ENCODE measurements around the gene DMXL2.
"Not testable (repeated sequence)": the region's sequence is repeated elsewhere in the genome, so short reads cannot be mapped to it uniquely, and the experiment has no call there.

The DMXL2 gene

DNA sequence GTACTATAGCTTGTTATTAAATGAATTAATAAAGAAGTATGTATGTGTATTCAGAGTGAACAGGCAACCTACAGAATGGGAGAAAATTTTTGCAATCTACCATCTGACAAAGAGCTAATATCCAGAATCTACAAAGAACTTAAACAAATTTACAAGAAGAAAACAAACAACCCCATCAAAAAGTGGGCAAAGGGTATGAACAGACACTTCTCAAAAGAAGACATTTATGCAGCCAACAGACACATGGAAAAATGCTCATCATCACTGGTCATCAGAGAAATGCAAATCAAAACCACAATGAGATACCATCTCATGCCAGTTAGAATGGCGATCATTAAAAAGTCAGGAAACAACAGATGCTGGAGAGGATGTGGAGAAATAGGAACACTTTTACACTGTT, 25.5 kb upstream of the DMXL2 start:
- H3K27me3 ChIP-seq (ENCODE audit: control insufficient read depth in 1 of 2, insufficient read depth in 2 of 2, low read length in 2 of 2); H3K27ac ChIP-seq (ENCODE audit: low read depth, low read length); H3K36me3 ChIP-seq (ENCODE audit: insufficient read depth, low read length); H3K4me1 ChIP-seq (ENCODE audit: insufficient read depth, low read length); H3K4me3 ChIP-seq (ENCODE audit: low read depth in 1 of 2, low read length in 2 of 2); H3K9me3 ChIP-seq (ENCODE audit: low read length); H3K9ac ChIP-seq (ENCODE audit: low read length): not testable (repeated sequence)

DNA sequence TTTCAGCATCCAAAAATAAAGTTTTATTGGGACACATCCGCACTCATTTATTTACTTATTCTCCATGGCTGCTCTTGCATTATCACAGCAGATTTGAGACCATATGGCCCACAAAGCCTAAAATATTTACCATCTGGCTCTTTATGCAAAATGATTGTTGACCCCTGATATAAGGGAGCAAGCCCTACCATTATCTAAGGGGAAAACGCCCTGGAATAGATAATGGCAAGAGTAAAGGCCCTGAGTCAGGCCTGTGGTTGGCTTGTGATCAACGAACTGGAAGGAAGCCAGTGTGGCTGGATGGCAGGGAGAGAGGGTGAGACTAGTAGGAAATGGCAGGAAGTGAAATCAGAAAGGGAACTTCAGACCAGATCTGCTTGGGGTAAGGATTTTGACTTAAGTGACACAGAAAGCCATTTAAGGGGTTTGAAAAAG, 24.6 kb upstream of the DMXL2 start:
- Histone ChIP-seq H3K9ac (ENCODE audit: low read length) (no peak overlapping the region), H3K27ac (ENCODE audit: low read depth, low read length) (no peak overlapping the region), H3K9me3 (ENCODE audit: low read length) (no peaks in the 10 kb centered on the region), H3K36me3 (ENCODE audit: insufficient read depth, low read length) (no peaks in the 10 kb centered on the region), H3K4me3 (ENCODE audit: low read depth in 1 of 2, low read length in 2 of 2) (no peak overlapping the region), H3K4me1 (ENCODE audit: insufficient read depth, low read length) (no peaks in the 10 kb centered on the region), H3K27me3 (ENCODE audit: control insufficient read depth in 1 of 2, insufficient read depth in 2 of 2, low read length in 2 of 2) (no peaks in the 10 kb centered on the region)

DNA sequence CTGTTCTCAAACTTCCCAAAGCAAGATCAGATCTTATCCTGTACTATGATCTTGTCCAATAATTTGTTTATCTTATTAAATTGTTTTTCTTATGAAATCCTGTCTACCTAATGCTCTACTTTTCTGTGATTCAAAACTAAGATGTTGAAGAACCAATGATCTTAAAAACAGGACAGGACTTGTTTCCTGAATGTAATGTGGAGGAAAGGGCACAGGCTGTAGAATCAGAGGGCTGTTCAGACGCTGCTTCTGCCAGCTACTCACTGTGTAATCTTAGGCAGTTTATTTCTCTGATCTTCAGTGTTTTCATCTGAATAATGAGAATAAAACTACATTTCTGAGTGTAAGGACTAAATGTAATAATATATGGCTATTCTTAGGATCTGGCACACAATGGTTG, 20.1 kb upstream of the DMXL2 start:
- Histone ChIP-seq H3K4me1 (ENCODE audit: insufficient read depth, low read length) (no peaks in the 10 kb centered on the region), H3K9ac (ENCODE audit: low read length) (no peak overlapping the region), H3K9me3 (ENCODE audit: low read length) (no peaks in the 10 kb centered on the region), H3K27me3 (ENCODE audit: control insufficient read depth in 1 of 2, insufficient read depth in 2 of 2, low read length in 2 of 2) (no peaks in the 10 kb centered on the region), H3K4me3 (ENCODE audit: low read depth in 1 of 2, low read length in 2 of 2) (no peak overlapping the region), H3K27ac (ENCODE audit: low read depth, low read length) (no peak overlapping the region), H3K36me3 (ENCODE audit: insufficient read depth, low read length) (no peaks in the 10 kb centered on the region)

DNA sequence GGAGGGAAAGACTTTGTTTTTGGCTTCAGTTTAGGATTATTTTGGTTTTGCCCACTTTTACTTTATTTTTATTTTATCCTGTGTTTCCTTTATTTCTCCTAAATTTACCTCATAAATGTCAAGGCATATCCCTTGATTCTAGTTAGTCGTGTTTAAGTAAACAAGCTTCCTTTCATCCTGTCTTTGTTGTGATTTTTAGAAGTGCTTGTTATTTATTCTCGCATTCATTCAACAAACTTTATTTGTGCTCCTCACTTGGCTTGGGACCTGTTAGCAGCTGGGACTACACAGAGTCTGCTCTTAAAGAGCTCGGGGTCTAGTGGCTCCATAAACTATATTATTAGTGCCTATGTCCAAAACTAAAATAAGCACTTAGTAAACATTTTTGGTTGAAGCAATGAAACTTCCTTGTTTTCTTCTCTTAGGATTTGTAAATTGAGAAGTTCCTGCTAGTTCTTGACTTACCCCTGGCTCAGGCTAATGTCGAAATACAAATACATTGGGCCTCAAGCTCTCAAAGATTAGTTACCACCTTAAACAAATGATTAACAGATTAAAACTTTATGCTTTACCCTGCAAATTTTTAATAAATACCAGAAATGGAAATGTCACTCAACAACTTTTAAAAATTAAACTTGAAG, 19.0 kb upstream of the DMXL2 start:
- no peak overlapping the region for H3K4me3 ChIP-seq (ENCODE audit: low read depth in 1 of 2, low read length in 2 of 2)
- no peaks in the 10 kb centered on the region for H3K36me3 ChIP-seq (ENCODE audit: insufficient read depth, low read length)
- no peaks in the 10 kb centered on the region for H3K27me3 ChIP-seq (ENCODE audit: control insufficient read depth in 1 of 2, insufficient read depth in 2 of 2, low read length in 2 of 2)
- H3K9ac ChIP-seq (ENCODE audit: low read length) = no peak overlapping the region
- H3K4me1 ChIP-seq (ENCODE audit: insufficient read depth, low read length) = no peaks in the 10 kb centered on the region
- no peaks in the 10 kb centered on the region for H3K9me3 ChIP-seq (ENCODE audit: low read length)
- no peak overlapping the region for H3K27ac ChIP-seq (ENCODE audit: low read depth, low read length)

DNA sequence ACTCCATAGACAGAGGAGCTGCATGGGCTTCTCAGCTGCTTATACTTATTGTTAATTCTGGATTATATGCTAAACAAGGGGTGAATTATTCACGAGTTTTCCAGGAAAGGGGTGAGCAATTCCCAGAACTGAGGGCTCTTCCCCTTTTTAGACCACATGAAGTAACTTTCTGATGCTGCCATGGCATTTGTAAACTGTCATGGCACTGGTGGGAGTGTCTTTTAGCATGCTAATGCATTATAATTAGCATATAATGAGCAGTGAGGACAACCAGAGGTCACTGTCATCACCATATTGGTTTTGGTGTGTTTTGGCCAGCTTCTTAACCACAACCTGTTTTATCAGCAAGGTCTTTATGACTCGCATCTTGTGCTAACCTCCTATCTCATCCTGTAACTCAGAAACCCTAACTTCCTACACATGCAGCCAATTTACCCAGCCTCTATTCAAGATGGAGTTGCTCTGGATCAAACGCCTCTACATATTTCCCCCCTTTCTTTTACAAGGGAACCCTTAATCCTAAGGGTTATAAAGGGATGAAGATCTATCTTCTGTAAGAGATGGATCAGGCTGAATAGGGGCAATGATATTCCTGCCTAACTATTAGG, 12.1 kb upstream of the DMXL2 start:
- H3K36me3 ChIP-seq (ENCODE audit: insufficient read depth, low read length) = no peaks in the 10 kb centered on the region
- no peak overlapping the region for H3K9ac ChIP-seq (ENCODE audit: low read length)
- no peak overlapping the region for H3K4me3 ChIP-seq (ENCODE audit: low read depth in 1 of 2, low read length in 2 of 2)
- no peaks in the 10 kb centered on the region for H3K9me3 ChIP-seq (ENCODE audit: low read length)
- no peaks in the 10 kb centered on the region for H3K27me3 ChIP-seq (ENCODE audit: control insufficient read depth in 1 of 2, insufficient read depth in 2 of 2, low read length in 2 of 2)
- no peak overlapping the region for H3K27ac ChIP-seq (ENCODE audit: low read depth, low read length)
- no peaks in the 10 kb centered on the region for H3K4me1 ChIP-seq (ENCODE audit: insufficient read depth, low read length)

DNA sequence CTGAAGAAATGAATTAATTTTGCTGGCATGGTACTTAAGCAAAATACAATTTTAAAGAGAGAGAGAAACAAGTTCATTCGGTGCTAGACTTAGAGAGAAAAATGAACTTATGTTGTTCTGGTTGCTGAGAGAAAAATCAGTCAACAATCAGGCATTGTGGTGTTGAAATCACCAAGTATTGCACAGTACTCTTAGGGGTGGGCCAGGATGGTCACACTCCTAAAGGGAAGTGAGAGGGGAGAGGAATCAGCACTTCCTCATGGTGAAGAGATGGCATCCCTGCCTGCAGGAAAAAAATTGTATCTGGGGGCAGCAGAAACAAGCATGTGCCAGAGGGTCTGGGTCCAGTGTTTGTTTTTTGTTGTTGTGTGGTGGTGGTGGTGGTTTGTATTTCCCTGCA, 7.0 kb upstream of the DMXL2 start:
- no peaks in the 10 kb centered on the region for H3K4me1 ChIP-seq (ENCODE audit: insufficient read depth, low read length)
- H3K36me3 ChIP-seq (ENCODE audit: insufficient read depth, low read length) = no peaks in the 10 kb centered on the region
- H3K9me3 ChIP-seq (ENCODE audit: low read length) = no peaks in the 10 kb centered on the region
- no peak overlapping the region for H3K27ac ChIP-seq (ENCODE audit: low read depth, low read length)
- H3K9ac ChIP-seq (ENCODE audit: low read length) = no peak overlapping the region
- no peaks in the 10 kb centered on the region for H3K27me3 ChIP-seq (ENCODE audit: control insufficient read depth in 1 of 2, insufficient read depth in 2 of 2, low read length in 2 of 2)
- H3K4me3 ChIP-seq (ENCODE audit: low read depth in 1 of 2, low read length in 2 of 2) = no peak overlapping the region

DNA sequence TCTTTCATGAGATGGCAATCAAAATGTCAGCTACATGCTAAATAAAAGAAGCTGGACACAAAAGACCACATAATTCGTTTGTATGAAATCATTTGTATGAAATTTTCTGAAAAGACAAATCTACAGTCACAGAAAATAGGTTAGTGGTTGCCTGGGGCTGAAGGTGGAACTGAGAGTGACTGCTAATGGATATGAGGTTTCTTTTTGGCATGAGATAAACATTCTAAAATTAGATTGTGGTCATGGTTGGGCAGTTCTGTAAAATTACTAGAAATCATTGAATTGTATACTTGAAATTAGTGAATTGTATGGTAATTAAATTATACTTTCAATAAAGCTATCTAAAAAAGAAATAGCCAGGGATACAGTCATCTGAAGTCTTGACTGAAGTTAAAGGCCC, 2.7 kb upstream of the DMXL2 start:
- Histone ChIP-seq H3K27me3 (ENCODE audit: control insufficient read depth in 1 of 2, insufficient read depth in 2 of 2, low read length in 2 of 2) (no peaks in the 10 kb centered on the region), H3K4me1 (ENCODE audit: insufficient read depth, low read length) (peaks cover 17% of the 10 kb centered on the region), H3K9me3 (ENCODE audit: low read length) (no peaks in the 10 kb centered on the region), H3K9ac (ENCODE audit: low read length) (no peak overlapping the region), H3K27ac (ENCODE audit: low read depth, low read length) (no peak overlapping the region), H3K4me3 (ENCODE audit: low read depth in 1 of 2, low read length in 2 of 2) (no peak overlapping the region), H3K36me3 (ENCODE audit: insufficient read depth, low read length) (no peaks in the 10 kb centered on the region)

DNA sequence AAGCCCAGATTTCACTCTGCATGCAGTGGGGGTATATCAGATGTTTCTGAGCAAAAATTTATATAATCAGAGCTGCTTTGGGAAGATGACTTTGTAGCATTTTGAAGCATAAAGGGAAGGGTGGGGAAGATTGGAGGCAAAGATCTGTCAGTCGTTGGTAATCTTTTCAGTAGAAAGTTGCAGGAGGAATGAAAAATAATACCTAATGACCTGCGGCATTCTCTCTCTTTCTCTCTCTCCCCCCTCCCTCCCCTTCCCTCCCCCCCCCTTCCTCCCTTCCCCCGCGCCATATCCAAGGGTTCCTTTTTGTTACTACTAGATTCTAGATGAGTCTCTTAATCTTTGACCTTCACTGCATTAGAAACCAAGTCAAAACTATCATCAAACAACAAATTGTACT, 1.5 kb upstream of the DMXL2 start:
- no peak overlapping the region for H3K27ac ChIP-seq (ENCODE audit: low read depth, low read length)
- H3K27me3 ChIP-seq (ENCODE audit: control insufficient read depth in 1 of 2, insufficient read depth in 2 of 2, low read length in 2 of 2) = no peaks in the 10 kb centered on the region
- peaks cover 19% of the 10 kb centered on the region for H3K4me1 ChIP-seq (ENCODE audit: insufficient read depth, low read length)
- H3K9ac ChIP-seq (ENCODE audit: low read length) = no peak overlapping the region
- no peaks in the 10 kb centered on the region for H3K36me3 ChIP-seq (ENCODE audit: insufficient read depth, low read length)
- no peaks in the 10 kb centered on the region for H3K9me3 ChIP-seq (ENCODE audit: low read length)
- H3K4me3 ChIP-seq (ENCODE audit: low read depth in 1 of 2, low read length in 2 of 2) = no peak overlapping the region

DNA sequence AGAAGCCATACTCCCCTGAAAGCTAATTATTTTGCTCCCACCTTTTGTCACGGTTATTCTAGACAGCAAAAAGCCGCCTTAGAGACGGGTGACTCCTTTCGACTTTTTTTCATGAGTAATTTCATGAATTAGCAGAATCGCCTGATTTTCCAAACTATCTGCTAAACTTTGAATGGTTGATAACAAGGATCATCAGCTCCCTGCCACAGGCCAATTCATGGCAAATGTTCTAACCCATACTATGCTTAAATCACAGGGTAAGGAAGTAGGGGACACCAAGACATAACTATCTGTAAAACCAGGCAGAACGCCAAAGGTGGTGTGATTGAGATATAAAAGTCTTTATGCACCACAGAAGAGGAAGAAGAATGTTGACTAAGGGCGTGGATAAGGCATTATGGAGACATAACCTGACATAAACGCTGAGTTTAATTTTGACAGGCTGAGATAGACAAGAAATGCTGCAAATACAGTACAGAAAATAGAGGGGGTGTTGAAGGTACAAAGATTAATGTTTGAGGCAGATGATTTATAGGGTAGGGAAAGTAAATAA, 891 bp upstream of the DMXL2 start:
- H3K4me3 ChIP-seq (ENCODE audit: low read depth in 1 of 2, low read length in 2 of 2) = peak overlapping the region; percentile 70 to 94
- H3K27me3 ChIP-seq (ENCODE audit: control insufficient read depth in 1 of 2, insufficient read depth in 2 of 2, low read length in 2 of 2) = no peaks in the 10 kb centered on the region
- no peak overlapping the region for H3K9ac ChIP-seq (ENCODE audit: low read length)
- no peaks in the 10 kb centered on the region for H3K36me3 ChIP-seq (ENCODE audit: insufficient read depth, low read length)
- H3K4me1 ChIP-seq (ENCODE audit: insufficient read depth, low read length) = peaks cover 19% of the 10 kb centered on the region
- no peaks in the 10 kb centered on the region for H3K9me3 ChIP-seq (ENCODE audit: low read length)
- peak overlapping the region; percentile 67 for H3K27ac ChIP-seq (ENCODE audit: low read depth, low read length)

DNA sequence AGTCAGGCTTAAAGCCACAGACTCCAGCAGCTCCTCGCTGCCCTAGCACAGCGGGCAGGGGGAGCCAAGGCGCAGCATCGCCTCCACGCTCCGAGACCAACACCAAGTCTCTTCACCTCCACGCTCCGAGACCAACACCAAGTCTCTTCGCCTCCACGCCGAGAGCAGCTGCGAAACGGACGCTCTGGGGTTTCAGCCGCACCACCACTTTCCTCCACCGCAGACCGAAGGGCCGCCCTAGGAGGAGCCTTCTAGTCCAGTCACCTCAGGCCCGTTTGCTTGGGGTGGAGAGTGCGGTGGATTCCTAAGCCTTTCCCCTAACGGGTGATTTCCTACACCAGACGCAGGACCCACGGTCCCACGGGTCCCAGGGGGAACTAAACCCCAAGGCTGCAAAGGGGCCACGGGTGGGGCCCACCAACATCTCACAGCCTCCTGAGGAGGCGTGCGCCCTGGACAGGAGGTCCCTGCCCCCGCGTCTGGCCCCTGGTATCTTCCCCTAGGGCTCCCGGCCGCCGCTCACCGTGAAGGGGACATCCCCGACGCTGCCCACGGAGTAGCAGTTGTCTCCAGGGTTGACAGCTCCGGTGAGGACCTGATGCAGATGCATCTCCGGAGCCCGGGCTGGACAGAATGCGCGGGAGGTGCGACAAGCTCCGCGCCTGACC, 501 bp downstream of the DMXL2 start:
- Histone ChIP-seq H3K4me1 (ENCODE audit: insufficient read depth, low read length) (peaks cover 19% of the 10 kb centered on the region), H3K9ac (ENCODE audit: low read length) (peak overlapping the region; percentile 55), H3K9me3 (ENCODE audit: low read length) (no peaks in the 10 kb centered on the region), H3K4me3 (ENCODE audit: low read depth in 1 of 2, low read length in 2 of 2) (peak overlapping the region; percentile 70 to 94), H3K27ac (ENCODE audit: low read depth, low read length) (peak overlapping the region; percentile 67), H3K36me3 (ENCODE audit: insufficient read depth, low read length) (no peaks in the 10 kb centered on the region), H3K27me3 (ENCODE audit: control insufficient read depth in 1 of 2, insufficient read depth in 2 of 2, low read length in 2 of 2) (no peaks in the 10 kb centered on the region)

DNA sequence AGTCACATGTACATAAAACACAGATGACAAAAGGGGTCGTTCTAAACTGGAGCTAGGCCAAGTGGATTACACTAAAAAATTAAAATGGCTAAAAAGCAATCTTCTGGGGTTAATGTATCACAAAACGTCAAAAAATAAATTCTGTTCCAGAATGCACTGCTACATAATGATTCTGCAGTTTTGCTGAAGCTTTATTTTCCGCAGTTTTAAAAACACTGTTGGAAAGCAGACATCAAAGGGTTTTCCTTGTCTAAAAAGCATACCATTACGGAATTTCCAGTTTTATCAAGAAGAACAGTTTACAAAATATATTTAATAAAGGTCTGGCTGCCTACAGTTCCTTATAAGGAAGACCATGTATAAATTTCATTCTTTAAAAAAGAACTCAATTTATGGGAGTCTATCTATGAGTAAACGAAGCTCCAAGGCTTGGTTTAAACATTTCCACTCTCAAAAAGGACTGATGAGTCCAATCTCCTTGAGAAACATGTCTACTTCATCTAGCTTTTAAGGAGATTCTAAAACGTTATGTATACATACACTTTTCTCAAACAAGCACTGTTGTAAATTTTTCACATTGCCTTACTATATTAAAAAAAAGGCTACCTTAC, 1.3 kb downstream of the DMXL2 start:
- H3K4me3 ChIP-seq (ENCODE audit: low read depth in 1 of 2, low read length in 2 of 2) = peak overlapping the region; percentile 70 to 94
- peaks cover 19% of the 10 kb centered on the region for H3K4me1 ChIP-seq (ENCODE audit: insufficient read depth, low read length)
- no peaks in the 10 kb centered on the region for H3K9me3 ChIP-seq (ENCODE audit: low read length)
- peak overlapping the region; percentile 55 for H3K9ac ChIP-seq (ENCODE audit: low read length)
- no peak overlapping the region for H3K27ac ChIP-seq (ENCODE audit: low read depth, low read length)
- H3K27me3 ChIP-seq (ENCODE audit: control insufficient read depth in 1 of 2, insufficient read depth in 2 of 2, low read length in 2 of 2) = no peaks in the 10 kb centered on the region
- no peaks in the 10 kb centered on the region for H3K36me3 ChIP-seq (ENCODE audit: insufficient read depth, low read length)

Measured in muscle layer of colon (tissue), 2 donors.